Measurements from ENCODE around the gene PTPRE. TPM values are rescaled to one million over a fixed set of nuclear protein-coding genes. Genes with fewer than 3 reads are reported as not detected.

Gene PTPRE
- polyA plus RNA-seq, 10 donors, result 4.4 to 9.5 (median 6.5) TPM

GRCh38 chr10:127925471-127926207 lies 18.7 kb downstream of the PTPRE start:
- DNase-seq, result no peak

- no peak for DNase-seq
Observed at GRCh38 chr10:127926455-127926854, 19.6 kb downstream of the PTPRE start.

GRCh38 chr10:127928021-127928806 lies 21.3 kb downstream of the PTPRE start:
- DNase-seq, result peak in 1 of 3 donors; percentile 34

GRCh38 chr10:127932521-127933270 lies 25.8 kb downstream of the PTPRE start:
- no peak for DNase-seq

- DNase-seq, result no peak
Observed at GRCh38 chr10:127933271-127933670, 26.4 kb downstream of the PTPRE start.

GRCh38 chr10:127934383-127934782 lies 27.5 kb downstream of the PTPRE start:
- no peak for DNase-seq

- DNase-seq, result peak; percentile 38 to 55 (median 41)
Observed at GRCh38 chr10:127935071-127935561, 28.2 kb downstream of the PTPRE start.

- no peak for DNase-seq
Observed at GRCh38 chr10:127937069-127937468, 30.2 kb downstream of the PTPRE start.

GRCh38 chr10:127937915-127938463 lies 31.1 kb downstream of the PTPRE start:
- no peak for DNase-seq

GRCh38 chr10:127939786-127940330 lies 33.0 kb downstream of the PTPRE start:
- no peak for DNase-seq

GRCh38 chr10:127940866-127941640 lies 34.1 kb downstream of the PTPRE start:
- DNase-seq, result no peak

GRCh38 chr10:127942811-127943210 lies 35.9 kb downstream of the PTPRE start:
- no peak for DNase-seq

GRCh38 chr10:127943336-127943910 lies 36.5 kb downstream of the PTPRE start:
- DNase-seq, result no peak

GRCh38 chr10:127944256-127944655 lies 37.4 kb downstream of the PTPRE start:
- no peak for DNase-seq

GRCh38 chr10:127945341-127945758 lies 38.4 kb downstream of the PTPRE start:
- peak in 1 of 3 donors; percentile 46 for DNase-seq

- DNase-seq, result no peak
Observed at GRCh38 chr10:127945948-127946711, 39.2 kb downstream of the PTPRE start.

GRCh38 chr10:127947211-127947610 lies 40.3 kb downstream of the PTPRE start:
- DNase-seq, result no peak

- no peak for DNase-seq
Observed at GRCh38 chr10:127948791-127949190, 41.9 kb downstream of the PTPRE start.

- DNase-seq, result no peak
Observed at GRCh38 chr10:127949831-127950230, 42.9 kb downstream of the PTPRE start.
